C4-2B (cell line): ENCODE results near the gene ADGRF4.

Experiments
- CTCF ChIP-seq: fragments of 450-650 bp; conservative IDR thresholded peaks from 2 replicates; pipeline ENCODE4 v1.5.1; 2017; ENCODE audit warnings: mild to moderate bottlenecking
- ZFX ChIP-seq: fragments of 450-650 bp; IDR thresholded peaks from 2 replicates; pipeline ENCODE4 v1.6.1; 2017

- no peak for TF ChIP-seq CTCF
- no peak for TF ChIP-seq ZFX
Observed at GRCh38 chr6:47722194-47722593, 23.8 kb downstream of the ADGRF4 start.
